ENCODE measurements around the gene TANC1.

The TANC1 gene

GRCh38 chr2:159145745-159146354 is 177.4 kb downstream of the TANC1 start:
- in situ Hi-C loops (cut with MboI; ENCODE audit: low sequenced_read_pairs, unreplicated experiment): no loop called here
- TF ChIP-seq CTCF (IDR thresholded peaks at IDR 0.05; ENCODE audit: borderline replicate concordance, control extremely low read depth, extremely low read depth, insufficient read depth, missing control alignments): no peak
- DNase-seq (ENCODE audit: low spot score): no peak

- no peak for DNase-seq (ENCODE audit: low spot score)
- TF ChIP-seq CTCF (IDR thresholded peaks at IDR 0.05; ENCODE audit: borderline replicate concordance, control extremely low read depth, extremely low read depth, insufficient read depth, missing control alignments): no peak
- in situ Hi-C loops (cut with MboI; ENCODE audit: low sequenced_read_pairs, unreplicated experiment): no loop called here
These were observed 178.7 kb downstream of the TANC1 start for GRCh38 chr2:159146996-159147666.

- no peak for TF ChIP-seq CTCF (IDR thresholded peaks at IDR 0.05; ENCODE audit: borderline replicate concordance, control extremely low read depth, extremely low read depth, insufficient read depth, missing control alignments)
- DNase-seq (ENCODE audit: low spot score): no peak
- in situ Hi-C loops (cut with MboI; ENCODE audit: low sequenced_read_pairs, unreplicated experiment): no loop called here
These were observed 179.2 kb downstream of the TANC1 start for GRCh38 chr2:159147690-159148089.

GRCh38 chr2:159148901-159149300 is 180.5 kb downstream of the TANC1 start:
- in situ Hi-C loops (cut with MboI; ENCODE audit: low sequenced_read_pairs, unreplicated experiment): no loop called here
- no peak for DNase-seq (ENCODE audit: low spot score)
- no peak for TF ChIP-seq CTCF (IDR thresholded peaks at IDR 0.05; ENCODE audit: borderline replicate concordance, control extremely low read depth, extremely low read depth, insufficient read depth, missing control alignments)

GRCh38 chr2:159149747-159150146 is 181.3 kb downstream of the TANC1 start:
- in situ Hi-C loops (cut with MboI; ENCODE audit: low sequenced_read_pairs, unreplicated experiment): no loop called here
- no peak for TF ChIP-seq CTCF (IDR thresholded peaks at IDR 0.05; ENCODE audit: borderline replicate concordance, control extremely low read depth, extremely low read depth, insufficient read depth, missing control alignments)
- no peak for DNase-seq (ENCODE audit: low spot score)

GRCh38 chr2:159150280-159150746 is 181.9 kb downstream of the TANC1 start:
- TF ChIP-seq CTCF (IDR thresholded peaks at IDR 0.05; ENCODE audit: borderline replicate concordance, control extremely low read depth, extremely low read depth, insufficient read depth, missing control alignments): no peak
- no peak for DNase-seq (ENCODE audit: low spot score)
- in situ Hi-C loops (cut with MboI; ENCODE audit: low sequenced_read_pairs, unreplicated experiment): no loop called here

Measured in GM13976 (cell line).